HEK293 (cell line): ENCODE data around the gene KCNA5.

Experiments
- CTCF ChIA-PET: fragments of 350-600 bp; formaldehyde crosslinking; extraction: SDS; loops from one replicate; lab custom pipeline; 2021; ENCODE audit warnings: antibody characterized with exemption; lab: Yijun Ruan, JAX
- POLR2A ChIA-PET: fragments of 300-600 bp; formaldehyde crosslinking; extraction: SDS; loops from one replicate; lab custom pipeline; 2020; ENCODE audit warnings: antibody characterized with exemption, inconsistent platforms; lab: Yijun Ruan, JAX
- H3K27ac ChIP-seq: fragments of 200-500 bp; sonication (Bioruptor generic); 2 replicates; pipeline ENCODE4 v1.5.1; 2014; ENCODE audit warnings: low read depth, low read length, control low read depth, inconsistent platforms; ENCODE audit errors: extremely low read depth
- H3K36me3 ChIP-seq, 2 experiments: fragments of 200-500 bp in 1 of 2; sonication (Bioruptor generic) in 1 of 2; 1 replicate in 1 of 2; 2 replicates in 1 of 2; pipeline ENCODE4 v1.5.1; 2014 to 2017; ENCODE audit warnings: inconsistent platforms in 2 of 2, low read length in 2 of 2; ENCODE audit not compliant: control insufficient read depth in 2 of 2, insufficient read depth in 1 of 2
- H3K4me1 ChIP-seq: fragments of 200-500 bp; sonication (Bioruptor generic); 2 replicates; pipeline ENCODE4 v1.5.1; 2014; ENCODE audit warnings: mild to moderate bottlenecking, low read length, inconsistent platforms; ENCODE audit not compliant: control insufficient read depth, insufficient read depth
- H3K4me3 ChIP-seq: 2 replicates; pipeline ENCODE4 v1.5.1; 2011; ENCODE audit warnings: low read depth, mild to moderate bottlenecking, control low read depth, low read length, moderate library complexity
- H3K9me3 ChIP-seq: fragments of 200-500 bp; sonication (Bioruptor generic); 2 replicates; pipeline ENCODE4 v1.5.1; 2014; ENCODE audit warnings: low read depth, low read length, inconsistent platforms; ENCODE audit not compliant: control insufficient read depth, insufficient read depth
- IKZF3 ChIP-seq: fragments of 450-650 bp; IDR thresholded peaks from 2 replicates; pipeline ENCODE4 v1.5.0; 2018; ENCODE audit warnings: missing biosample characterization, mild to moderate bottlenecking, missing genetic modification characterization, moderate library complexity
- TRIM28 ChIP-seq: IDR thresholded peaks from 2 replicates; pipeline ENCODE4 v1.6.1; 2011; ENCODE audit warnings: low read length, control low read depth, borderline replicate concordance
- ZBTB1 ChIP-seq: fragments of 450-650 bp; formaldehyde crosslinking; IDR thresholded peaks from 2 replicates; pipeline ENCODE4 v1.5.1; 2016; ENCODE audit warnings: missing biosample characterization, missing genetic modification characterization
- ZNF174 ChIP-seq: fragments of 450-650 bp; formaldehyde crosslinking; IDR thresholded peaks from 2 replicates; pipeline ENCODE4 v1.5.0; 2017; ENCODE audit warnings: missing biosample characterization, mild to moderate bottlenecking, missing genetic modification characterization
- ZNF2 ChIP-seq: fragments of 450-650 bp; formaldehyde crosslinking; IDR thresholded peaks from 2 replicates; pipeline ENCODE4 v1.5.1; 2016; ENCODE audit warnings: missing biosample characterization, missing genetic modification characterization
- ZNF211 ChIP-seq: fragments of 450-650 bp; formaldehyde crosslinking; IDR thresholded peaks from 2 replicates; pipeline ENCODE4 v1.5.1; 2016; ENCODE audit warnings: low read depth, missing biosample characterization, missing genetic modification characterization
- ZNF24 ChIP-seq: fragments of 450-650 bp; formaldehyde crosslinking; IDR thresholded peaks from 2 replicates; pipeline ENCODE4 v1.5.1; 2016; ENCODE audit warnings: missing biosample characterization, missing genetic modification characterization
- ZNF302 ChIP-seq: fragments of 450-650 bp; formaldehyde crosslinking; IDR thresholded peaks from 2 replicates; pipeline ENCODE4 v1.5.1; 2016; ENCODE audit warnings: missing biosample characterization, missing genetic modification characterization, low read depth
- ZNF311 ChIP-seq: fragments of 450-650 bp; formaldehyde crosslinking; IDR thresholded peaks from 2 replicates; pipeline ENCODE4 v1.5.1; 2017; ENCODE audit warnings: missing biosample characterization, missing genetic modification characterization, borderline replicate concordance
- ZNF423 ChIP-seq: fragments of 450-650 bp; formaldehyde crosslinking; IDR thresholded peaks from 2 replicates; pipeline ENCODE4 v1.5.1; 2016; ENCODE audit warnings: missing biosample characterization, missing genetic modification characterization
- ZNF501 ChIP-seq: fragments of 450-650 bp; formaldehyde crosslinking; IDR thresholded peaks from 2 replicates; pipeline ENCODE4 v1.5.1; 2016; ENCODE audit warnings: missing biosample characterization, missing genetic modification characterization
- ZNF510 ChIP-seq: fragments of 450-650 bp; formaldehyde crosslinking; IDR thresholded peaks from 2 replicates; pipeline ENCODE4 v1.5.1; 2018; ENCODE audit warnings: mild to moderate bottlenecking, missing genetic modification characterization, missing biosample characterization; ENCODE audit not compliant: insufficient replicate concordance
- ZNF548 ChIP-seq: fragments of 450-650 bp; formaldehyde crosslinking; IDR thresholded peaks from 2 replicates; pipeline ENCODE4 v1.5.1; 2016; ENCODE audit warnings: missing biosample characterization, missing genetic modification characterization
- ZNF560 ChIP-seq: fragments of 450-650 bp; formaldehyde crosslinking; IDR thresholded peaks from 2 replicates; pipeline ENCODE4 v1.5.1; 2017; ENCODE audit warnings: missing biosample characterization, missing genetic modification characterization, borderline replicate concordance
- ZNF610 ChIP-seq: fragments of 450-650 bp; formaldehyde crosslinking; IDR thresholded peaks from 2 replicates; pipeline ENCODE4 v1.5.1; 2016; ENCODE audit warnings: missing biosample characterization, missing genetic modification characterization, borderline replicate concordance
- ZNF623 ChIP-seq: fragments of 450-650 bp; formaldehyde crosslinking; IDR thresholded peaks from 2 replicates; pipeline ENCODE4 v1.5.1; 2016; ENCODE audit warnings: missing biosample characterization, missing genetic modification characterization
- ZNF791 ChIP-seq: fragments of 450-650 bp; formaldehyde crosslinking; IDR thresholded peaks from 2 replicates; pipeline ENCODE4 v1.5.1; 2016; ENCODE audit warnings: missing biosample characterization, missing genetic modification characterization
- TF ChIP-seq, protein P1 (sequence below): fragments of 450-650 bp; formaldehyde crosslinking; IDR thresholded peaks from 2 replicates; pipeline ENCODE4 v1.5.1; 2016; ENCODE audit warnings: missing biosample characterization, missing genetic modification characterization
- TF ChIP-seq, protein P2 (sequence below): fragments of 450-650 bp; formaldehyde crosslinking; IDR thresholded peaks from 2 replicates; pipeline ENCODE4; 2016; ENCODE audit warnings: missing biosample characterization, missing genetic modification characterization
- TF ChIP-seq, protein P3 (sequence below): fragments of 450-650 bp; IDR thresholded peaks from 2 replicates; pipeline ENCODE4 v1.5.1; 2018; ENCODE audit warnings: missing biosample characterization, mild to moderate bottlenecking, missing genetic modification characterization
- TF ChIP-seq, protein P4 (sequence below): fragments of 450-650 bp; formaldehyde crosslinking; IDR thresholded peaks from 2 replicates; pipeline ENCODE4 v1.5.1; 2016; ENCODE audit warnings: missing biosample characterization, missing genetic modification characterization, borderline replicate concordance

Gene KCNA5

DNA sequence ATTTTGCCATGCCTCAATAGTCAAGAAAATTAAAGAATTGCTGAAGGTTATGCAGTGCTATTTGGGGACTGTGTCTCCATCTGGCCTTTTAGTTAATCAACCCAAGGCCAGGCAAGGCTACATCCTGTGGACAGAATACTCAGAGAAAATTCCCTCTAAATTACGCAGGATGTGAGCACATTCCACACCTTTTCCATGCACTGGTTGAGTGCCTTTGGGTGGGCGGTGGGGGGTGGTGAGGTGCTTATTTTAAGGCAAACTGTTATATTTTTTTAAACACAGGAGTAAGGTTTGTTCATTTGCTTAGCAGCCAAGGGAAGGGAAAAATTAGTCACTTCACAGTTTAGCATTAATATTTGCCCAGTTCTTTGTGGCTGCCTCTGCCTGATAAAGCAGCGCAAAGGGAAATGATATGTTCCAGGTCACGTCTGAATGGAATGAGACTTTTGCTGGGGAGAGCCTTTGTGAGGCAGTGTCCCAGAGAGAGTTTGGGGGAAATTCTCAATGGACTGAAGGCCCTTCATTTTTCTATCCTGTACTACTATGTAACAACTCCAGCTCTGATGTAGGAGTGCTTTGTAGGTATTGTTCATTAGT lies 17.2 kb upstream of the KCNA5 start (continued):
- TF ChIP-seq ZNF24 (no peak), ZNF560 (no peak)

DNA sequence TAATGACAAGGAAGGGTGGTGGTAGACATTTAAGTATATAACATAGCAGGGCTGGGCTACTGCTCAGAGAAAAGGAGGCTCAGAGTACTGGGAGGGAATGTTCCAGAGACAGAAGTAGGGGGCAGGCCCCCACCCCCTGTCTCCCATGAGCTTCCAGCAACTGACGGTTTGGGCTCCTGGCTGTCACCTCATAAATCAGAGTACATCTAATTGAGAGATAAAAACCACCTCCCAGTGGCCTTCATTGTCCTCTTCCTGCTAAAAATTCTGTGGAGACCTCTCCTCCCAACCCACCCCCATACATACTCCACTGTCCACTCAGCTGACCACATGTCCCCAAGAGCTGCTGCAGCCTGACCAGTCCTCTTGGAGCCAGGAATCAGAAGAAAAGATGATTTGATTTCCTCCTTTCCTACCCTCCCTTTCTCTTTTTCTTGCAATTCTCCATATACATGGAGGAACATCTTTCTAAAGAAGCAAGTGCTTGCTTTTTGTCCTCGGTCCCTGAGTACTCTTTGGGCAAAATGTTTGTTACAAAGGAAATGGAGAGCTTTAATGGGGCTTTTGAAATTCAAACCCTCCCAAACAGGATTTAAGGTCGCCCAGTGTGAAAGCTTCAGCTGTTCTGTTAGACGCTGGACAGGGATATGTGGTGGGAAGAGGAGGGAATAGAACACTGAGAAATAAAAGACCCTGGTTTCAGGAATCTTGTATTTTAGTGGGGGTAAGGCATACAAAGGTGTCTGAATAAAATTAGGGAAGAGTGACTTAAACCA lies 16.4 kb upstream of the KCNA5 start:
- POLR2A ChIA-PET, result no interaction called here
- H3K9me3 ChIP-seq, result no peaks in the 10 kb centered on the region
- no peak overlapping the region for H3K4me3 ChIP-seq
- TF ChIP-seq ZNF423 (tag by site-specific recombination) (no peak), ZNF510 (tag by site-specific recombination) (no peak), ZNF610 (tag by site-specific recombination) (no peak), ZNF174 (tag by site-specific recombination) (no peak), IKZF3 (tag by site-specific recombination) (no peak), ZNF623 (tag by site-specific recombination) (no peak), ZNF548 (no peak), ZBTB1 (tag by site-specific recombination) (no peak), TRIM28 (no peak), ZNF501 (tag by site-specific recombination) (no peak), ZNF211 (tag by site-specific recombination) (no peak), ZNF302 (tag by site-specific recombination) (no peak), ZNF2 (tag by site-specific recombination) (no peak), ZNF311 (no peak), ZNF791 (tag by site-specific recombination) (no peak)
- TF ChIP-seq, protein P1, sequence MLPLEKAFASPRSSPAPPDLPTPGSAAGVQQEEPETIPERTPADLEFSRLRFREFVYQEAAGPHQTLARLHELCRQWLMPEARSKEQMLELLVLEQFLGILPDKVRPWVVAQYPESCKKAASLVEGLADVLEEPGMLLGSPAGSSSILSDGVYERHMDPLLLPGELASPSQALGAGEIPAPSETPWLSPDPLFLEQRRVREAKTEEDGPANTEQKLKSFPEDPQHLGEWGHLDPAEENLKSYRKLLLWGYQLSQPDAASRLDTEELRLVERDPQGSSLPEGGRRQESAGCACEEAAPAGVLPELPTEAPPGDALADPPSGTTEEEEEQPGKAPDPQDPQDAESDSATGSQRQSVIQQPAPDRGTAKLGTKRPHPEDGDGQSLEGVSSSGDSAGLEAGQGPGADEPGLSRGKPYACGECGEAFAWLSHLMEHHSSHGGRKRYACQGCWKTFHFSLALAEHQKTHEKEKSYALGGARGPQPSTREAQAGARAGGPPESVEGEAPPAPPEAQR (tag by site-specific recombination), result no peak
- TF ChIP-seq, protein P2, sequence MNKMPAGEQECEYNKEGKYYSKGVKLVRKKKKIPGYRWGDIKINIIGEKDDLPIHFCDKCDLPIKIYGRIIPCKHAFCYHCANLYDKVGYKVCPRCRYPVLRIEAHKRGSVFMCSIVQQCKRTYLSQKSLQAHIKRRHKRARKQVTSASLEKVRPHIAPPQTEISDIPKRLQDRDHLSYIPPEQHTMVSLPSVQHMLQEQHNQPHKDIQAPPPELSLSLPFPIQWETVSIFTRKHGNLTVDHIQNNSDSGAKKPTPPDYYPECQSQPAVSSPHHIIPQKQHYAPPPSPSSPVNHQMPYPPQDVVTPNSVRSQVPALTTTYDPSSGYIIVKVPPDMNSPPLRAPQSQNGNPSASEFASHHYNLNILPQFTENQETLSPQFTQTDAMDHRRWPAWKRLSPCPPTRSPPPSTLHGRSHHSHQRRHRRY (tag by site-specific recombination), result no peak
- TF ChIP-seq, protein P3, sequence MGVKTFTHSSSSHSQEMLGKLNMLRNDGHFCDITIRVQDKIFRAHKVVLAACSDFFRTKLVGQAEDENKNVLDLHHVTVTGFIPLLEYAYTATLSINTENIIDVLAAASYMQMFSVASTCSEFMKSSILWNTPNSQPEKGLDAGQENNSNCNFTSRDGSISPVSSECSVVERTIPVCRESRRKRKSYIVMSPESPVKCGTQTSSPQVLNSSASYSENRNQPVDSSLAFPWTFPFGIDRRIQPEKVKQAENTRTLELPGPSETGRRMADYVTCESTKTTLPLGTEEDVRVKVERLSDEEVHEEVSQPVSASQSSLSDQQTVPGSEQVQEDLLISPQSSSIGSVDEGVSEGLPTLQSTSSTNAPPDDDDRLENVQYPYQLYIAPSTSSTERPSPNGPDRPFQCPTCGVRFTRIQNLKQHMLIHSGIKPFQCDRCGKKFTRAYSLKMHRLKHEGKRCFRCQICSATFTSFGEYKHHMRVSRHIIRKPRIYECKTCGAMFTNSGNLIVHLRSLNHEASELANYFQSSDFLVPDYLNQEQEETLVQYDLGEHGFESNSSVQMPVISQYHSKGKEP (tag by site-specific recombination), result no peak
- TF ChIP-seq, protein P4, sequence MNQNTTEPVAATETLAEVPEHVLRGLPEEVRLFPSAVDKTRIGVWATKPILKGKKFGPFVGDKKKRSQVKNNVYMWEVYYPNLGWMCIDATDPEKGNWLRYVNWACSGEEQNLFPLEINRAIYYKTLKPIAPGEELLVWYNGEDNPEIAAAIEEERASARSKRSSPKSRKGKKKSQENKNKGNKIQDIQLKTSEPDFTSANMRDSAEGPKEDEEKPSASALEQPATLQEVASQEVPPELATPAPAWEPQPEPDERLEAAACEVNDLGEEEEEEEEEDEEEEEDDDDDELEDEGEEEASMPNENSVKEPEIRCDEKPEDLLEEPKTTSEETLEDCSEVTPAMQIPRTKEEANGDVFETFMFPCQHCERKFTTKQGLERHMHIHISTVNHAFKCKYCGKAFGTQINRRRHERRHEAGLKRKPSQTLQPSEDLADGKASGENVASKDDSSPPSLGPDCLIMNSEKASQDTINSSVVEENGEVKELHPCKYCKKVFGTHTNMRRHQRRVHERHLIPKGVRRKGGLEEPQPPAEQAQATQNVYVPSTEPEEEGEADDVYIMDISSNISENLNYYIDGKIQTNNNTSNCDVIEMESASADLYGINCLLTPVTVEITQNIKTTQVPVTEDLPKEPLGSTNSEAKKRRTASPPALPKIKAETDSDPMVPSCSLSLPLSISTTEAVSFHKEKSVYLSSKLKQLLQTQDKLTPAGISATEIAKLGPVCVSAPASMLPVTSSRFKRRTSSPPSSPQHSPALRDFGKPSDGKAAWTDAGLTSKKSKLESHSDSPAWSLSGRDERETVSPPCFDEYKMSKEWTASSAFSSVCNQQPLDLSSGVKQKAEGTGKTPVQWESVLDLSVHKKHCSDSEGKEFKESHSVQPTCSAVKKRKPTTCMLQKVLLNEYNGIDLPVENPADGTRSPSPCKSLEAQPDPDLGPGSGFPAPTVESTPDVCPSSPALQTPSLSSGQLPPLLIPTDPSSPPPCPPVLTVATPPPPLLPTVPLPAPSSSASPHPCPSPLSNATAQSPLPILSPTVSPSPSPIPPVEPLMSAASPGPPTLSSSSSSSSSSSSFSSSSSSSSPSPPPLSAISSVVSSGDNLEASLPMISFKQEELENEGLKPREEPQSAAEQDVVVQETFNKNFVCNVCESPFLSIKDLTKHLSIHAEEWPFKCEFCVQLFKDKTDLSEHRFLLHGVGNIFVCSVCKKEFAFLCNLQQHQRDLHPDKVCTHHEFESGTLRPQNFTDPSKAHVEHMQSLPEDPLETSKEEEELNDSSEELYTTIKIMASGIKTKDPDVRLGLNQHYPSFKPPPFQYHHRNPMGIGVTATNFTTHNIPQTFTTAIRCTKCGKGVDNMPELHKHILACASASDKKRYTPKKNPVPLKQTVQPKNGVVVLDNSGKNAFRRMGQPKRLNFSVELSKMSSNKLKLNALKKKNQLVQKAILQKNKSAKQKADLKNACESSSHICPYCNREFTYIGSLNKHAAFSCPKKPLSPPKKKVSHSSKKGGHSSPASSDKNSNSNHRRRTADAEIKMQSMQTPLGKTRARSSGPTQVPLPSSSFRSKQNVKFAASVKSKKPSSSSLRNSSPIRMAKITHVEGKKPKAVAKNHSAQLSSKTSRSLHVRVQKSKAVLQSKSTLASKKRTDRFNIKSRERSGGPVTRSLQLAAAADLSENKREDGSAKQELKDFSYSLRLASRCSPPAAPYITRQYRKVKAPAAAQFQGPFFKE (tag by site-specific recombination), result no peak
- no peak overlapping the region for H3K27ac ChIP-seq
- H3K4me1 ChIP-seq, result no peaks in the 10 kb centered on the region
- CTCF ChIA-PET, result interaction anchor here (0.6 to 10.1 kb wide), 3 partner anchors 55 to 436 kb away, joined by 3 to 203 read pairs (median 4); no protein-coding TSS in a partner anchor
- H3K36me3 ChIP-seq, result no peaks in the 10 kb centered on the region
